ENCODE measurements around the gene VNN1.
"Not testable (repeated sequence)": the region's sequence is repeated elsewhere in the genome, so short reads cannot be mapped to it uniquely, and the experiment has no call there.

Gene VNN1

DNA sequence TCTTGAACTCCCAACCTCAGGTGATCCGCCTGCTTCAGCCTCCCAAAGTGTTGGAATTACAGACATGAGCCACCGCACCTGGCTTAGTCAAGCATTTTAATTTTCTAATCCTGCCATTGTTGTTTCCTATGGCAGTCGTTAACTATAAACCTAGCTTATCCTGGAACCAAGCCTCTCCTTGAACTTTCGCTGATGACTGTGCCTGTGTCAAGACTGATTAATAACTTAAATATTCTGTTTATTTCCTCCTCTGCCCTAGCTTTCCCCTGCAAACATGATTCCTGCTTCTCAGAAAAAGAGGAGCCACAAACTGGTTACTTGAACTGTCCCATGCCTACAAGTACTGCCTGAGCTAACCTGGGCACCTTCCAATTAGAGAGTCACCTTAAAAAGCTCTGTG, 1.5 kb downstream of the VNN1 start:
- TF ChIP-seq, protein P1, sequence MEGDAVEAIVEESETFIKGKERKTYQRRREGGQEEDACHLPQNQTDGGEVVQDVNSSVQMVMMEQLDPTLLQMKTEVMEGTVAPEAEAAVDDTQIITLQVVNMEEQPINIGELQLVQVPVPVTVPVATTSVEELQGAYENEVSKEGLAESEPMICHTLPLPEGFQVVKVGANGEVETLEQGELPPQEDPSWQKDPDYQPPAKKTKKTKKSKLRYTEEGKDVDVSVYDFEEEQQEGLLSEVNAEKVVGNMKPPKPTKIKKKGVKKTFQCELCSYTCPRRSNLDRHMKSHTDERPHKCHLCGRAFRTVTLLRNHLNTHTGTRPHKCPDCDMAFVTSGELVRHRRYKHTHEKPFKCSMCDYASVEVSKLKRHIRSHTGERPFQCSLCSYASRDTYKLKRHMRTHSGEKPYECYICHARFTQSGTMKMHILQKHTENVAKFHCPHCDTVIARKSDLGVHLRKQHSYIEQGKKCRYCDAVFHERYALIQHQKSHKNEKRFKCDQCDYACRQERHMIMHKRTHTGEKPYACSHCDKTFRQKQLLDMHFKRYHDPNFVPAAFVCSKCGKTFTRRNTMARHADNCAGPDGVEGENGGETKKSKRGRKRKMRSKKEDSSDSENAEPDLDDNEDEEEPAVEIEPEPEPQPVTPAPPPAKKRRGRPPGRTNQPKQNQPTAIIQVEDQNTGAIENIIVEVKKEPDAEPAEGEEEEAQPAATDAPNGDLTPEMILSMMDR (IDR thresholded peaks at IDR 0.05; ENCODE audit: low read depth, low read length): no peak
- H3K4me3 ChIP-seq (ENCODE audit: low read depth, low read length): no peak overlapping the region

- TF ChIP-seq, protein P1 (IDR thresholded peaks at IDR 0.05; ENCODE audit: low read depth, low read length): no peak
- no peak overlapping the region for H3K4me3 ChIP-seq (ENCODE audit: low read depth, low read length)
These were observed 5.1 kb downstream of the VNN1 start for GRCh38 chr6:132708771-132709170.

DNA sequence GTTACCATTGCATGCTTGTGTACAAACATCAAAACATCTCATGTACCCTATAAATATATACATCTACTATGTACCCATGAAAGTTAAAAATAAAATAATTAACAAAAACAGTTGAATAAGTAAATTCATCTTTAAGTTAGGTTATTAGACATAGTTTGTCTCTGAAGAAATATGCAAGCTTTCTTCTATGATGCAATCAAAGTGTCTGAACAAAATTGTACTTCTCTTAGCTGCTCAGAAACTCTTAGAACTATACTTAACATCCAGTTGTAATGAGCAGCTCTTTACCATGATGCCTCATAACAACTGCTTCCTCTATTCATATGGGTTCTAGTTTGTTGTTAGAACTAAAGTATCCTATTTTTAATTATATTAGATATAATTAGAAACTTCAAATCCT, 5.9 kb downstream of the VNN1 start:
- H3K4me3 ChIP-seq (ENCODE audit: low read depth, low read length): no peak overlapping the region
- TF ChIP-seq, protein P1 (IDR thresholded peaks at IDR 0.05; ENCODE audit: low read depth, low read length): no peak

DNA sequence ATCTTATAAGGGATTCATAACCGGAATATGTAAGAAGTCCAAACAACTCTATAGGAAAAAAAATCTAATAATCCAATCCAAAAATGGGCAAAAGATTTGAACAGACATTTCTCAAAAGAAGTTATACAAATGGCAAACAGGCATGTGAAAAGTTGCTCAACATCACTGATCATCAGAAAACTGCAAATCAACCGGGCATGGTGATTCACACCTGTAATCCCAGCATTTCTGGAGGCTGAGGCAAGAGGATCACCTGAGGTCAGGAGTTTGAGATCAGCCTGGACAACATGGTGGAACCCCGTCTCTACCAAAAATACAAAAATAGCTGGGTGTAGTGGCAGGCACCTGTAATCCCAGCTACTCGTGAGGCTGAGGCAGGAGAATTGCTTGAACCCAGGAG, 7.1 kb downstream of the VNN1 start:
- not testable (repeated sequence) for H3K4me3 ChIP-seq (ENCODE audit: low read depth, low read length)

GRCh38 chr6:132703936-132704335, 9.9 kb downstream of the VNN1 start:
- TF ChIP-seq, protein P1 (IDR thresholded peaks at IDR 0.05; ENCODE audit: low read depth, low read length): no peak
- H3K4me3 ChIP-seq (ENCODE audit: low read depth, low read length): no peak overlapping the region

DNA sequence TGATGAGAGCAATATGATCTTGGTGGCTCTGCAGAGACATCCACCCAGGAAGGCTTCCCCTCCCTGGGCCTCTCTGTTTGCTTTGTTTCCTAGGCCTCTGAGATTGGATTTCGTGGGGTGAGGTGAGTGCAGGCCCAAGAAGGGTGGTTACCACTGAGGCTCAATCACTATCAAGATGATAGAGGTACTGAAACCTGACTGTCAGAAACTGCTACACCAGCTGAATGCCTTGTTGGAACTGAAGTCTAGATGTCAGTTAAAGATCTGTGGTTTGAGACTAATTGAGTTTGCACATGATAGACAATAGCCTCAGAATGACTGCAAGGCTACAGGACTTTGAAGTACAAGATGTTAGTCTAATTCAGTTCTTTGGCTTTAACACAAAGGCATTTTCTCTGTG, 15.2 kb downstream of the VNN1 start:
- TF ChIP-seq, protein P1 (IDR thresholded peaks at IDR 0.05; ENCODE audit: low read depth, low read length): no peak

DNA sequence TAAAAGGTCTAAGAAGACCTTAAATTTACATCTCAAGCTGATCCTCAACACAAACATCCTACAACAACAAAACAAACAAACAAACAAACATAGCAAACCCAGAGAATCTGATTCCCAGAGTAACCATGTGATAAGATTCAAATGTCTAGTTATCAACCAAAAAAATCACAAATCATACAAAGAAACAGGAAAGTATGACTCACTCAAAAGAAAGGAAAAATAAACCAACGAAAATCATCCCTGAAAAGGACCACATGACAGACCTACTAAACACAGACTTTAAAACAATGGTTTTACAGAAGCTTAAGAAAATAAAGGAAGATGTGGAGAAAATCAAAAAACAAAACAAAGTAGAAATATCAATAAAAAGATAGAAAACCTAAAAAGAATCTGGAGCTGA, 18.1 kb downstream of the VNN1 start:
- no peak overlapping the region for H3K4me3 ChIP-seq (ENCODE audit: low read depth, low read length)
- TF ChIP-seq, protein P1 (IDR thresholded peaks at IDR 0.05; ENCODE audit: low read depth, low read length): no peak

More for the DNA sequence above, 15.2 kb downstream of the VNN1 start:
- H3K4me3 ChIP-seq (ENCODE audit: low read depth, low read length): no peak overlapping the region

DNA sequence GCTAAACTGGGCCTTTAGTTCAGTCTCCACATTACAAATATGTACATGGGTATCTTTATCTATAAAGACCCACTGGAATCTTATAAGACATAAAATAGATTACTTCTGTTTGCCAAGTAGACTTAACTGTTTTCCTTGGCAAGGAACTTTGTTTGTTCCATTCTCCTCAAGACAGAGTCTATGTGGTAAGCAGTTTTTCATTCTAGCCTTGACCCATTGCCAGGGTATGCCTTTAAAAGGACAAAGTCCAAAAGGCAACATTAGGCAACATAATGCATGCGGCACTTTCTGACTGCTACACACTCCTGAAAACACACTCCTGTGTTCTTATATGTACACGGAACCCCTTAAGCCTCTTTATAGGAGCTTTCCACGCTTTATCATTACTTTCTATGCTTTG, 20.4 kb downstream of the VNN1 start:
- H3K4me3 ChIP-seq (ENCODE audit: low read depth, low read length): no peak overlapping the region
- TF ChIP-seq, protein P1 (IDR thresholded peaks at IDR 0.05; ENCODE audit: low read depth, low read length): no peak

Measured in WI38 (cell line).